ENCODE results near the gene PRPF8. TPM values are rescaled to one million over a fixed set of nuclear protein-coding genes. Genes with fewer than 3 reads are reported as not detected.

The PRPF8 gene
- total RNA-seq, 1 donor from 2014 or later, result 378 TPM

GRCh38 chr17:1730326-1731193 lies 45.9 kb upstream of the PRPF8 start:
- no peak overlapping the region for H3K27ac Mint-ChIP-seq
- peaks cover 3% of the 10 kb centered on the region for H3K4me1 Mint-ChIP-seq (ENCODE audit: low read depth)
- H3K4me3 Mint-ChIP-seq (ENCODE audit: low read depth), result no peak overlapping the region
- no peak for DNase-seq (ENCODE audit: low spot score, unreplicated experiment)
- no peak for TF ChIP-seq CTCF (IDR thresholded peaks at IDR 0.05; ENCODE audit: unreplicated experiment)
- peaks cover 4% of the 10 kb centered on the region for H3K36me3 Mint-ChIP-seq (ENCODE audit: insufficient read depth)
- H3K27me3 Mint-ChIP-seq, result no peaks in the 10 kb centered on the region
- no peaks in the 10 kb centered on the region for H3K9me3 Mint-ChIP-seq (ENCODE audit: low read depth)

DNA sequence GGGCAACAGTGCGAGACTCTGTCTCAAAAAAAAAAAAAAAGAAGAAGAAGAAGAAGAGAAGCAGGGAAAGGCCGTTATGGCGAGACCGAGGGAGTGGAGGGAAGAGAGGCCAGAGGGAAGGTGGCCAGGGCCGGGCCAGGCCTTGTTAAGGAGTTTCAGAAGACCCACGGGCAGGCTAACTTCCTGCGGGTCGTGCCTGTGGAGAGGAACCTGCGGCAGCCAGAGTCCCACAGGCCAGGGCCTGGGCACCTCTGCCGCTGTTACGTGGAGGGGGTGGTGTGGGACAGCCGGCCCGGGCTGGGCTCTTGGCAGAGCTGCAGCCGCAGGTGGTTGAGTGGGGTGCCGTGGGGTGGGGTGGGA lies 45.3 kb upstream of the PRPF8 start:
- DNase-seq (ENCODE audit: low spot score, unreplicated experiment), result no peak
- H3K36me3 Mint-ChIP-seq (ENCODE audit: insufficient read depth), result peaks cover 4% of the 10 kb centered on the region
- no peaks in the 10 kb centered on the region for H3K9me3 Mint-ChIP-seq (ENCODE audit: low read depth)
- no peak for TF ChIP-seq CTCF (IDR thresholded peaks at IDR 0.05; ENCODE audit: unreplicated experiment)
- H3K27ac Mint-ChIP-seq, result no peak overlapping the region
- H3K4me1 Mint-ChIP-seq (ENCODE audit: low read depth), result peaks cover 4% of the 10 kb centered on the region
- H3K4me3 Mint-ChIP-seq (ENCODE audit: low read depth), result no peak overlapping the region
- no peaks in the 10 kb centered on the region for H3K27me3 Mint-ChIP-seq

GRCh38 chr17:1727876-1728630 lies 43.4 kb upstream of the PRPF8 start:
- Mint-ChIP-seq H3K4me3 (ENCODE audit: low read depth) (no peak overlapping the region), H3K4me1 (ENCODE audit: low read depth) (peaks cover 3% of the 10 kb centered on the region), H3K36me3 (ENCODE audit: insufficient read depth) (peaks cover 1% of the 10 kb centered on the region), H3K27me3 (no peaks in the 10 kb centered on the region), H3K9me3 (ENCODE audit: low read depth) (no peaks in the 10 kb centered on the region), H3K27ac (no peak overlapping the region)
- no peak for DNase-seq (ENCODE audit: low spot score, unreplicated experiment)
- TF ChIP-seq CTCF (IDR thresholded peaks at IDR 0.05; ENCODE audit: unreplicated experiment), result no peak

GRCh38 chr17:1727258-1727789 lies 42.7 kb upstream of the PRPF8 start:
- Mint-ChIP-seq H3K27ac (no peak overlapping the region), H3K4me1 (ENCODE audit: low read depth) (peaks cover 3% of the 10 kb centered on the region), H3K27me3 (no peaks in the 10 kb centered on the region), H3K9me3 (ENCODE audit: low read depth) (no peaks in the 10 kb centered on the region), H3K4me3 (ENCODE audit: low read depth) (no peak overlapping the region), H3K36me3 (ENCODE audit: insufficient read depth) (peaks cover 1% of the 10 kb centered on the region)
- TF ChIP-seq CTCF (IDR thresholded peaks at IDR 0.05; ENCODE audit: unreplicated experiment), result no peak
- no peak for DNase-seq (ENCODE audit: low spot score, unreplicated experiment)

- Mint-ChIP-seq H3K4me3 (ENCODE audit: low read depth) (no peak overlapping the region), H3K4me1 (ENCODE audit: low read depth) (peaks cover 3% of the 10 kb centered on the region), H3K27me3 (no peaks in the 10 kb centered on the region), H3K27ac (no peak overlapping the region), H3K36me3 (ENCODE audit: insufficient read depth) (peaks cover 1% of the 10 kb centered on the region), H3K9me3 (ENCODE audit: low read depth) (no peaks in the 10 kb centered on the region)
- no peak for DNase-seq (ENCODE audit: low spot score, unreplicated experiment)
- no peak for TF ChIP-seq CTCF (IDR thresholded peaks at IDR 0.05; ENCODE audit: unreplicated experiment)
Measured at GRCh38 chr17:1726626-1727257, 42.1 kb upstream of the PRPF8 start.

All from progenitor cell of endocrine pancreas (in vitro differentiated cells).